B cell (primary cell): ENCODE results near the gene BCL2L15. TPM values are rescaled to one million over a fixed set of nuclear protein-coding genes. Genes with fewer than 3 reads are reported as not detected.

ENCODE experiments used
- ATAC-seq: fragments of 200-7000 bp; cut with Tn5 transposase; one replicate; pipeline ENCODE4 v1.10.0; 2021; ENCODE audit warnings: low read depth, mild to moderate bottlenecking, moderate number of reproducible peaks, moderate library complexity
- CTCF ChIA-PET: fragments of 350-600 bp; sonication (Branson Sonifier 250); formaldehyde crosslinking; loops from one replicate; lab custom pipeline; 2021; ENCODE audit warnings: antibody characterized with exemption, inconsistent platforms; lab: Charles Lee
- POLR2A ChIA-PET: fragments of 350-600 bp; sonication (Branson Sonifier 250); formaldehyde crosslinking; loops from one replicate; lab custom pipeline; 2021; ENCODE audit warnings: antibody characterized with exemption; lab: Charles Lee
- DNase-seq: peaks from one replicate; pipeline ENCODE4 v3.0.0; 2013
- H2AFZ ChIP-seq: 2 replicates; pipeline ENCODE4 v1.6.1; 2012; ENCODE audit warnings: mild to moderate bottlenecking, low read depth, low read length; ENCODE audit not compliant: insufficient read depth, poor library complexity, severe bottlenecking
- H3K27ac ChIP-seq, 2 donors: 1 replicate in 1 of 2; 2 replicates in 1 of 2; pipeline ENCODE4 v1.5.1; 2012 to 2013; ENCODE audit warnings: low read length in 2 of 2, mild to moderate bottlenecking in 2 of 2, moderate library complexity in 1 of 2
- H3K27me3 ChIP-seq, 4 experiments: fragments of 200-600 bp in 1 of 4; sonication (generic) in 1 of 4; replicated peaks in 1 of 4; 1 replicate in 2 of 4; 2 replicates in 2 of 4; pipeline versions ENCODE4 v1.6.1 to v1.7.0; 2013 to 2016; ENCODE audit warnings: low read length in 3 of 4, mild to moderate bottlenecking in 2 of 4, mixed read lengths in 1 of 4, moderate library complexity in 1 of 4; ENCODE audit not compliant: insufficient read depth in 4 of 4, control insufficient read depth in 3 of 4; ENCODE audit errors: control extremely low read depth in 1 of 4
- H3K36me3 ChIP-seq, 2 experiments: replicated peaks in 1 of 2; 1 replicate in 1 of 2; 2 replicates in 1 of 2; pipeline versions ENCODE4 v1.6.1 to v1.7.1; 2013; ENCODE audit warnings: low read length in 1 of 2; ENCODE audit not compliant: insufficient read depth in 2 of 2, control insufficient read depth in 1 of 2; ENCODE audit errors: control extremely low read depth in 1 of 2, extremely low read depth in 1 of 2
- H3K4me1 ChIP-seq, 2 donors: fragments of 200-600 bp in 1 of 2; sonication (generic) in 1 of 2; 1 replicate in 1 of 2; 2 replicates in 1 of 2; pipeline versions ENCODE4 v1.5.1 to v1.6.1; 2013 to 2017; ENCODE audit warnings: low read length in 2 of 2; ENCODE audit not compliant: control insufficient read depth in 2 of 2, insufficient read depth in 2 of 2
- H3K4me2 ChIP-seq: replicated peaks from 2 replicates; pipeline ENCODE3; 2012; ENCODE audit warnings: mild to moderate bottlenecking, low read depth, low read length; ENCODE audit not compliant: poor library complexity, severe bottlenecking
- H3K4me3 ChIP-seq, 5 experiments: fragments of 200-600 bp in 1 of 5; sonication (generic) in 1 of 5; 1 replicate in 3 of 5; 2 replicates in 2 of 5; pipeline versions ENCODE4 v1.5.1 to v1.7.0; 2011 to 2016; ENCODE audit warnings: low read length in 4 of 5, mild to moderate bottlenecking in 4 of 5, low read depth in 2 of 5, control low read depth in 1 of 5, moderate library complexity in 1 of 5; ENCODE audit not compliant: insufficient read depth in 1 of 5; ENCODE audit errors: control extremely low read depth in 1 of 5, extremely low read depth in 1 of 5
- H3K79me2 ChIP-seq: fragments of 200-600 bp; sonication (generic); one replicate; pipeline ENCODE4 v1.6.0; 2016; ENCODE audit warnings: low read length; ENCODE audit not compliant: control insufficient read depth, insufficient read depth
- H3K9ac ChIP-seq: fragments of 200-600 bp; sonication (generic); 2 replicates; pipeline ENCODE4 v1.6.1; 2017; ENCODE audit warnings: mild to moderate bottlenecking, low read length, moderate library complexity
- H3K9me3 ChIP-seq, 3 donors: one replicate each; pipeline versions ENCODE4 v1.6.1 to v1.7.1; 2013; ENCODE audit warnings: low read length in 2 of 3; ENCODE audit not compliant: control insufficient read depth in 2 of 3, insufficient read depth in 1 of 3; ENCODE audit errors: control extremely low read depth in 1 of 3
- H4K20me1 ChIP-seq: 2 replicates; pipeline ENCODE4 v1.6.0; 2012; ENCODE audit warnings: mild to moderate bottlenecking, low read length; ENCODE audit not compliant: insufficient read depth, control insufficient read depth, poor library complexity, severe bottlenecking
- H3K27ac Mint-ChIP-seq: one replicate; pipeline ENCODE4 v1.8.0; 2021; ENCODE audit warnings: mixed read lengths
- H3K27me3 Mint-ChIP-seq: one replicate; pipeline ENCODE4 v1.8.0; 2021; ENCODE audit warnings: mixed read lengths
- H3K4me1 Mint-ChIP-seq: one replicate; pipeline ENCODE4 v1.8.0; 2021; ENCODE audit warnings: mixed read lengths
- H3K4me3 Mint-ChIP-seq: one replicate; pipeline ENCODE4 v1.8.0; 2021; ENCODE audit warnings: mixed read lengths
- H3K9me3 Mint-ChIP-seq: one replicate; pipeline ENCODE4 v1.8.0; 2022; ENCODE audit warnings: mixed read lengths; ENCODE audit not compliant: insufficient read depth
- EZH2 ChIP-seq: IDR thresholded peaks from 2 replicates; pipeline ENCODE4 v1.6.1; 2012; ENCODE audit warnings: borderline replicate concordance, low read depth, mild to moderate bottlenecking, moderate library complexity, low read length; ENCODE audit not compliant: insufficient read depth, poor library complexity, severe bottlenecking
- WGBS: methylation state at CpG from one replicate; pipeline ENCODE4 v1.1.5; 2013; ENCODE audit warnings: missing lambda C conversion rate; ENCODE audit not compliant: insufficient coverage; 5-methylcytosine and 5-hydroxymethylcytosine counted together
- intact Hi-C: fragments of 100-400 bp; cut with micrococcal nuclease; formaldehyde crosslinking; loops from one replicate; pipeline ENCODE4 v1.10.0; 2022
- polyA plus RNA-seq: library from polyadenylated mRNA; depleted of rRNA; stranded (reverse); fragments of >200 nt; gene quantifications from 2 replicates; pipeline ENCODE4 v1.2.3, GENCODE V29; 2012
- total RNA-seq, 2 donors: library from RNA; stranded (reverse); fragments of 120-200 nt in 1 of 2; gene quantifications; 1 replicate in 1 of 2; 2 replicates in 1 of 2; pipeline versions ENCODE4 v1.2.3 to v1.2.4, GENCODE V29; 2013 to 2022
- TF ChIP-seq, protein P1 (sequence below): fragments of 200-600 bp; IDR thresholded peaks from one replicate; pipeline ENCODE4 v1.8.0; 2022; ENCODE audit warnings: antibody characterized with exemption, mild to moderate bottlenecking

Gene BCL2L15
- total and polyA plus RNA-seq, 2 donors (not counting 1 experiment from before 2014, with no cell fraction given) = 0.63 to 1.6 TPM

DNA sequence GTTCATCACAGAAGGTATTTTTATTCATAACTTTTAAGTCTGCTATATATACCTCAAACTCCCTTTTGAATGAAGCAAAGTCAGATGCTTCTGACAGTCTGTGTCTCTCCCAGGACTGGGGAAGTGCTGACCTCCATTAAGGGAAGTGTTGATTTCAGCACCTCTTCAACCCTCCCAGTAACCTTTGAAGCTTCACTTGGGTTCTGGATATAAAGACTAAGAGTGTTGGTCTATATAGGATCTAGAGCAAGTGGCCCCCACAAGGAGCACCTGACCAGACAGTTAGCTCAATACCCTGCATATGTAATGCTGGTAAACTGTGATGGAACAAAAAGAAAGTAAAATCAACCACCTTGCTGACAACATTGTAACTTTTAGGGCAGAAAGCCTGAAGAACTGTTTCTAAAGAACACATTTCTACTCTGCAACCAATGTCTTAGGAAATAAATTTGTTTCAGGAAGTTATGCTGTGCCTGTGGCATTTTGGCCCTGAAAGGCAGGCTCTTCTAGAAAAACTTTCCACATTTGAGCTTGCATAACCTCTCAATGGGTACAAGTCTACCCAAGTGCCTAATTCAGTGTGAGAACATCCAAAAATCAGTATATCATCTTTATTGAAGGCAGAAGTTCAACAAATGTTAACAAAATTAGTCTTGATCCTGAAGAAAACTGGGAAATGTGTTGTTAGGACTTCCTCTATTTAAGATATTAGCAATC is 15.0 kb downstream of the BCL2L15 start:
- H2AFZ ChIP-seq = peak overlapping the region; percentile 54
- H3K4me1 Mint-ChIP-seq = peaks cover 63% of the 10 kb centered on the region
- H3K4me3 Mint-ChIP-seq = peak overlapping the region; percentile 92
- H3K9me3 ChIP-seq = no peaks in the 10 kb centered on the region
- H3K27me3 Mint-ChIP-seq = no peaks in the 10 kb centered on the region
- no peak for TF ChIP-seq EZH2
- TF ChIP-seq, protein P1, sequence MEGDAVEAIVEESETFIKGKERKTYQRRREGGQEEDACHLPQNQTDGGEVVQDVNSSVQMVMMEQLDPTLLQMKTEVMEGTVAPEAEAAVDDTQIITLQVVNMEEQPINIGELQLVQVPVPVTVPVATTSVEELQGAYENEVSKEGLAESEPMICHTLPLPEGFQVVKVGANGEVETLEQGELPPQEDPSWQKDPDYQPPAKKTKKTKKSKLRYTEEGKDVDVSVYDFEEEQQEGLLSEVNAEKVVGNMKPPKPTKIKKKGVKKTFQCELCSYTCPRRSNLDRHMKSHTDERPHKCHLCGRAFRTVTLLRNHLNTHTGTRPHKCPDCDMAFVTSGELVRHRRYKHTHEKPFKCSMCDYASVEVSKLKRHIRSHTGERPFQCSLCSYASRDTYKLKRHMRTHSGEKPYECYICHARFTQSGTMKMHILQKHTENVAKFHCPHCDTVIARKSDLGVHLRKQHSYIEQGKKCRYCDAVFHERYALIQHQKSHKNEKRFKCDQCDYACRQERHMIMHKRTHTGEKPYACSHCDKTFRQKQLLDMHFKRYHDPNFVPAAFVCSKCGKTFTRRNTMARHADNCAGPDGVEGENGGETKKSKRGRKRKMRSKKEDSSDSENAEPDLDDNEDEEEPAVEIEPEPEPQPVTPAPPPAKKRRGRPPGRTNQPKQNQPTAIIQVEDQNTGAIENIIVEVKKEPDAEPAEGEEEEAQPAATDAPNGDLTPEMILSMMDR = no peak
- H3K27ac Mint-ChIP-seq = peak overlapping the region; percentile 96
- POLR2A ChIA-PET = no interaction called here
- DNase-seq (peak; percentile 44), ATAC-seq (peak; percentile 11)
- H3K4me2 ChIP-seq = peak overlapping the region; percentile 75
- H3K9ac ChIP-seq = peak overlapping the region; percentile 70
- H4K20me1 ChIP-seq = no peaks in the 10 kb centered on the region
- H3K27ac ChIP-seq = peak overlapping the region; percentile 84 to 91
- H3K4me1 ChIP-seq = peaks cover 50 to 52% of the 10 kb centered on the region in 2 donors
- no peaks in the 10 kb centered on the region for H3K36me3 ChIP-seq
- intact Hi-C loops = no loop called here
- peaks cover 39% of the 10 kb centered on the region for H3K79me2 ChIP-seq
- no peaks in the 10 kb centered on the region for H3K27me3 ChIP-seq
- CTCF ChIA-PET = interaction anchor here (1.0 to 1.3 kb wide), 3 partner anchors 13 to 37 kb away, joined by 3 to 9 read pairs (median 3); no protein-coding TSS in a partner anchor
- no peaks in the 10 kb centered on the region for H3K9me3 Mint-ChIP-seq
- H3K4me3 ChIP-seq = peak overlapping the region in 2 of 5 experiments; percentile 11 to 70

DNA sequence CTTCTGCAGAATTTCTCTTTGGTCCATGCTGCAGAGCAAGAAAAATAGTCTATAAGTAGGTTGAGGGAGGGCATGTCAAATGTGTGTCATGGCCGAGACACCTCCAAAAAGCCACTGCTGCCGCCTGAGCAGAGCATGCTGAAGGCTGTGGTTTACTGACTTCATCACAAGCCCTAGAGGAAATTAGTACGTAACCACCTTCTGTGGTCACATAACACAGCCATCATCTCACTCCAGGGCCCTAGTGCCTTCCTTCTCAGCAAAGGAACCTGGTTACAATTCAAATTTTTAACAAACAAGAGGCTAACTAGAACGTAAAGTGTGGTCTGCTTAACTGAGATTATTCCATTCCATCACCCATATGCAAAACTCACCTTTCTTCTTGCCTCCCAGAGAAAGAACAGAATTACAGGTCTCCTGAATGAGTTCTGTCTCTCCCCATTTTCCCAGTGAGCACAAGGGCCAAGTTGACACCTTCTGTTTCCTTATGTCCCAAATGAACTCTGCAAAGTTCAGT is 15.7 kb downstream of the BCL2L15 start, which contains the start of gene PTPN22:
Gene PTPN22, minus strand, starts transcription at position 116 of the 517 bp plus-strand sequence.
- Histone ChIP-seq H4K20me1 (no peaks in the 10 kb centered on the region), H3K4me3 (peak within 1 kb of the TSS; percentile 52 to 72 (median 66)), H3K27ac (peak within 1 kb of the TSS; percentile 84 to 91), H3K79me2 (peaks cover 46% of the 10 kb centered on the region), H3K9ac (peak within 1 kb of the TSS; percentile 70), H3K9me3 (no peaks in the 10 kb centered on the region), H3K4me2 (peak within 1 kb of the TSS; percentile 75), H2AFZ (peak within 1 kb of the TSS; percentile 54), H3K36me3 (no peaks in the 10 kb centered on the region), H3K27me3 (no peaks in the 10 kb centered on the region), H3K4me1 (peaks cover 50 to 52% of the 10 kb centered on the region in 2 donors)
- Mint-ChIP-seq H3K4me1 (peaks cover 67% of the 10 kb centered on the region), H3K27ac (peak within 1 kb of the TSS; percentile 96), H3K4me3 (peak within 1 kb of the TSS; percentile 92), H3K9me3 (no peaks in the 10 kb centered on the region), H3K27me3 (no peaks in the 10 kb centered on the region)
- peak; percentile 93 for ATAC-seq
- WGBS = 3% methylated on average over 3 of the region's 4 CpGs
- TF ChIP-seq, protein P1 = no peak
- no peak for TF ChIP-seq EZH2
- CTCF ChIA-PET = interaction anchor here (1.0 to 1.3 kb wide), 2 partner anchors 12 to 36 kb away, joined by 3 to 9 read pairs; no protein-coding TSS in a partner anchor
- POLR2A ChIA-PET = no interaction called here
- peak; percentile 88 for DNase-seq
- intact Hi-C loops = loop anchor here (1.0 kb wide), 5 partner anchors 12 to 59 kb away; partner anchors contain the start of genes DCLRE1B, HIPK1 and RSBN1
